RWPE2 (cell line): Measurements from ENCODE around the gene MIOX.

Source experiments
- ATAC-seq: fragments of 200-7000 bp; cut with Tn5 transposase; 3 replicates; pipeline ENCODE4 v1.9.1; 2021; ENCODE audit warnings: low read depth
- DNase-seq: peaks from one replicate; pipeline ENCODE4 v3.0.0-alpha.2; 2020; ENCODE audit warnings: low spot score
- H3K27ac ChIP-seq: fragments of 450-650 bp; 2 replicates; pipeline ENCODE4 v1.5.1; 2017; ENCODE audit warnings: mild to moderate bottlenecking; ENCODE audit not compliant: poor library complexity, severe bottlenecking
- H3K27me3 ChIP-seq: fragments of 250-450 bp; sonication (Bioruptor Pico); 2 replicates; pipeline ENCODE4 v1.5.1; 2021; ENCODE audit warnings: mild to moderate bottlenecking, moderate library complexity; ENCODE audit not compliant: insufficient read depth, poor library complexity, severe bottlenecking
- H3K36me3 ChIP-seq: fragments of 250-450 bp; sonication (Bioruptor Pico); 2 replicates; pipeline ENCODE4 v1.5.1; 2020; ENCODE audit warnings: low read depth, mild to moderate bottlenecking, moderate library complexity
- H3K4me1 ChIP-seq: fragments of 250-450 bp; sonication (Bioruptor Pico); 2 replicates; pipeline ENCODE4 v1.5.1; 2021; ENCODE audit warnings: mild to moderate bottlenecking, moderate library complexity; ENCODE audit not compliant: insufficient read depth, poor library complexity, severe bottlenecking
- H3K4me3 ChIP-seq: fragments of 250-450 bp; sonication (Bioruptor Pico); 2 replicates; pipeline ENCODE4 v1.5.1; 2021; ENCODE audit warnings: mild to moderate bottlenecking, moderate library complexity; ENCODE audit not compliant: severe bottlenecking
- H3K9me3 ChIP-seq: fragments of 250-450 bp; sonication (Bioruptor Pico); 2 replicates; pipeline ENCODE4 v1.5.1; 2021; ENCODE audit warnings: mild to moderate bottlenecking, moderate library complexity; ENCODE audit not compliant: severe bottlenecking
- CTCF ChIP-seq: fragments of 450-650 bp; IDR thresholded peaks from one replicate; pipeline ENCODE4 v1.5.1; 2017; ENCODE audit warnings: mild to moderate bottlenecking, moderate library complexity; ENCODE audit not compliant: poor library complexity, severe bottlenecking

The MIOX gene

GRCh38 chr22:50485221-50486131, 1.2 kb upstream of the MIOX start:
- ATAC-seq (peak; percentile 47; the same call in 2 of the 3 replicates), DNase-seq (no peak)
- Histone ChIP-seq H3K36me3 (no peaks in the 10 kb centered on the region), H3K4me1 (peaks cover 3% of the 10 kb centered on the region), H3K9me3 (no peaks in the 10 kb centered on the region), H3K27me3 (peaks cover 6% of the 10 kb centered on the region), H3K4me3 (no peak overlapping the region), H3K27ac (no peak overlapping the region)
- TF ChIP-seq CTCF = no peak

GRCh38 chr22:50487290-50488005, 789 bp downstream of the MIOX start:
- no peak for DNase-seq
- Histone ChIP-seq H3K4me3 (no peak overlapping the region), H3K36me3 (no peaks in the 10 kb centered on the region), H3K4me1 (peaks cover 3% of the 10 kb centered on the region), H3K9me3 (no peaks in the 10 kb centered on the region), H3K27me3 (no peaks in the 10 kb centered on the region), H3K27ac (no peak overlapping the region)
- ATAC-seq = no peak
- TF ChIP-seq CTCF = no peak

GRCh38 chr22:50488006-50488677, 1.5 kb downstream of the MIOX start:
- H3K4me3 ChIP-seq = no peak overlapping the region
- H3K27ac ChIP-seq = no peak overlapping the region
- H3K36me3 ChIP-seq = no peaks in the 10 kb centered on the region
- H3K9me3 ChIP-seq = no peaks in the 10 kb centered on the region
- no peak for TF ChIP-seq CTCF
- H3K4me1 ChIP-seq = peaks cover 3% of the 10 kb centered on the region
- H3K27me3 ChIP-seq = no peaks in the 10 kb centered on the region
- ATAC-seq = no peak
- no peak for DNase-seq

- ATAC-seq (no peak), DNase-seq (no peak)
- Histone ChIP-seq H3K4me3 (no peak overlapping the region), H3K27me3 (no peaks in the 10 kb centered on the region), H3K36me3 (no peaks in the 10 kb centered on the region), H3K9me3 (no peaks in the 10 kb centered on the region), H3K4me1 (peaks cover 3% of the 10 kb centered on the region), H3K27ac (no peak overlapping the region)
- no peak for TF ChIP-seq CTCF
These were observed 2.2 kb downstream of the MIOX start for GRCh38 chr22:50488886-50489285.
